ENCODE measurements around the gene CLEC2A. TPM values are rescaled to one million over a fixed set of nuclear protein-coding genes. Genes with fewer than 3 reads are reported as not detected.

The CLEC2A gene
- total and polyA plus RNA-seq, 3 donors from 2014 or later, result not detected

DNA sequence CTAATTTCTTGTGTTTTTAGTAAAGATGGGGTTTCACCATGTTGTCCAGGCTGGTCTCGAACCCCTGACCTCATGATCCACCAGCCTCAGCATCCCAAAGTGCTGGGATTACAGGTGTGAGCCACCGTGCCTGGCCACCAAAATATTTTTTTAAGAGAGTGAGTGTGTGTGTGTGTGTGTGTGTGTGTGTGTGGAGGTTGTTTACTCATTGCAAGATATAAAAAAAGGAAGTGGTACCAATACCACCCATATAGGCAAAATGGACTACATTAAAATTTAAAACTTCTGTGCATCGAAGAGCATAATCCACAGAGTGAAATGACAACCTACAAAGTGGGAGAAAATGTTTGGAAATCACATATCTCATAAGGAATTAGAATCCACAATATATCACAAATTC, 15.5 kb upstream of the CLEC2A start:
- intact Hi-C loops (cut with DNase I; ENCODE audit: low total_unique reads), result no loop called here
- WGBS, 2 donors, result 87% methylated on average over 3 of the region's 3 CpGs
- H3K9me3 ChIP-seq, result no peaks in the 10 kb centered on the region

DNA sequence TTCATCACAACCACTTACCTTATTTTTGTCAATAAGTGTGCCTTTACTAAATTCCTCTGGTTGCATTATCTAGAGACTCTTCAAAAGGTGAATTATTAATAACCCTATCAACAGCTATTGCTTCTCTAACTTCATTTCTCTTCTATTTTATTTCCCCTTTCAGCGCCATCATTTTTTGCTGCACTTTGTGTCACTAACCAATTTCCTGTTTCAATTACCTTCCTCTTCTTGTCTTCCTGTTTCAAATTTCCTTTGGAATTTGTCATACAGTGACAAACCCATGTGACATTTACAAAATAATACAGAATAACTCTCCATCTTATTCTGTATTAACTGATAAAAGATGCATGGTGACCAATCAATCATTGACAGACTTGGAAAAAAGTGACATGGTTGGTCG, 12.2 kb upstream of the CLEC2A start:
- TF ChIP-seq, protein P1, sequence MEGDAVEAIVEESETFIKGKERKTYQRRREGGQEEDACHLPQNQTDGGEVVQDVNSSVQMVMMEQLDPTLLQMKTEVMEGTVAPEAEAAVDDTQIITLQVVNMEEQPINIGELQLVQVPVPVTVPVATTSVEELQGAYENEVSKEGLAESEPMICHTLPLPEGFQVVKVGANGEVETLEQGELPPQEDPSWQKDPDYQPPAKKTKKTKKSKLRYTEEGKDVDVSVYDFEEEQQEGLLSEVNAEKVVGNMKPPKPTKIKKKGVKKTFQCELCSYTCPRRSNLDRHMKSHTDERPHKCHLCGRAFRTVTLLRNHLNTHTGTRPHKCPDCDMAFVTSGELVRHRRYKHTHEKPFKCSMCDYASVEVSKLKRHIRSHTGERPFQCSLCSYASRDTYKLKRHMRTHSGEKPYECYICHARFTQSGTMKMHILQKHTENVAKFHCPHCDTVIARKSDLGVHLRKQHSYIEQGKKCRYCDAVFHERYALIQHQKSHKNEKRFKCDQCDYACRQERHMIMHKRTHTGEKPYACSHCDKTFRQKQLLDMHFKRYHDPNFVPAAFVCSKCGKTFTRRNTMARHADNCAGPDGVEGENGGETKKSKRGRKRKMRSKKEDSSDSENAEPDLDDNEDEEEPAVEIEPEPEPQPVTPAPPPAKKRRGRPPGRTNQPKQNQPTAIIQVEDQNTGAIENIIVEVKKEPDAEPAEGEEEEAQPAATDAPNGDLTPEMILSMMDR (IDR thresholded peaks at IDR 0.05), result no peak
- no peak for TF ChIP-seq POLR2A (IDR thresholded peaks at IDR 0.05)
- no peaks in the 10 kb centered on the region for H3K9me3 ChIP-seq
- intact Hi-C loops (cut with DNase I; ENCODE audit: low total_unique reads), result no loop called here
- no peaks in the 10 kb centered on the region for H3K27me3 ChIP-seq
- no peaks in the 10 kb centered on the region for H3K36me3 ChIP-seq (ENCODE audit: low read depth, missing control alignments)
- 69 to 77% methylated on average over 2 of the region's 2 CpGs for WGBS, 2 donors
- no peak overlapping the region for H3K27ac ChIP-seq
- no peaks in the 10 kb centered on the region for H3K4me1 ChIP-seq
- no peak for DNase-seq
- no peak overlapping the region for H3K4me3 ChIP-seq

More for the DNA sequence above, 15.5 kb upstream of the CLEC2A start:
- no peaks in the 10 kb centered on the region for H3K36me3 ChIP-seq (ENCODE audit: low read depth, missing control alignments)
- H3K27ac ChIP-seq, result no peak overlapping the region
- TF ChIP-seq, protein P1 (IDR thresholded peaks at IDR 0.05), result no peak
- TF ChIP-seq POLR2A (IDR thresholded peaks at IDR 0.05), result no peak
- H3K27me3 ChIP-seq, result no peaks in the 10 kb centered on the region
- no peak overlapping the region for H3K4me3 ChIP-seq
- H3K4me1 ChIP-seq, result no peaks in the 10 kb centered on the region
- DNase-seq, result no peak

DNA sequence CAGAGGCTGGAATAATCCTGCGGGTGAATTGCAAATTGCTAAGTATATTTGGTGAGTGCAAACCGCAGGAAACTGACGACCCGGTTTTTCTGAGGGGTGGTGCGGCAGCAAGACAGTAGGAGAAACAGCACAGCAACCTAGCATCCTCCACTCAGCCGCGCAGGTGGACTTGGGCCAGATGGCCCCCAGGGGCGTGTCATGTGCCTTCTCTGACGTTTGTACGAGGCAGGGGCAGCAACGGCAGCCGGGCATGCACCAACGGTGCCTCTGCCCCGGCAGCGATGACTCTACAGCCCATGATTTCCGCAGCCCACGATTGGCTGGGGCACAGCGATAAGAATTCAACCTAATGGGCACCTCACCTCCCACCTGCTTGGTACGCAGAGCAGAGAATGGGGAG, 11.1 kb upstream of the CLEC2A start:
- DNase-seq, result no peak
- no peak for TF ChIP-seq POLR2A (IDR thresholded peaks at IDR 0.05)
- TF ChIP-seq, protein P1 (IDR thresholded peaks at IDR 0.05), result no peak
- intact Hi-C loops (cut with DNase I; ENCODE audit: low total_unique reads), result no loop called here
- no peak overlapping the region for H3K4me3 ChIP-seq
- no peaks in the 10 kb centered on the region for H3K36me3 ChIP-seq (ENCODE audit: low read depth, missing control alignments)
- H3K27ac ChIP-seq, result no peak overlapping the region
- no peaks in the 10 kb centered on the region for H3K27me3 ChIP-seq
- WGBS, 2 donors, result 37 to 51% methylated on average over 19 of the region's 19 CpGs
- no peaks in the 10 kb centered on the region for H3K4me1 ChIP-seq
- no peaks in the 10 kb centered on the region for H3K9me3 ChIP-seq

DNA sequence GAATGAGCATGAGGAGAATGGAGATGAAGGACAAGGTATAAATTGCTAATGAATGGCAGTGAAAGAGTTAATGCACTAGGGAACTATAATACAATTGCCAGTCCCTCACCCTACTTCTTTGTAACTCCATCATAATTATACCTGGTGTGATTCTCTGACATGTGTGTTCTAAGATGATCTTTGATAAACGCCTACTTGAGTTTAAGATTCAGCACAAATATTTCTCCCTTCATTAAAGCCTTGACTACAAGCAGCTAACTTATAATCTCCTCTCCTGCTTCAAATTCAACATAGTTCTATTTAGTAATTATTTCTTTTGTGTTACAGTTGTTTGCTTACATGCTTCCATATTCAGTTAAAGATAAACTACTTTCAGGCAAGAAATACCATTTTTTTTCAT, 9.7 kb upstream of the CLEC2A start:
- H3K36me3 ChIP-seq (ENCODE audit: low read depth, missing control alignments), result no peaks in the 10 kb centered on the region
- no peaks in the 10 kb centered on the region for H3K27me3 ChIP-seq
- no peak for TF ChIP-seq POLR2A (IDR thresholded peaks at IDR 0.05)
- TF ChIP-seq, protein P1 (IDR thresholded peaks at IDR 0.05), result no peak
- no peaks in the 10 kb centered on the region for H3K4me1 ChIP-seq
- no peak overlapping the region for H3K27ac ChIP-seq
- 57 to 74% methylated on average over 1 of the region's 1 CpG for WGBS, 2 donors
- H3K4me3 ChIP-seq, result no peak overlapping the region
- H3K9me3 ChIP-seq, result no peaks in the 10 kb centered on the region
- no peak for DNase-seq
- intact Hi-C loops (cut with DNase I; ENCODE audit: low total_unique reads), result no loop called here

DNA sequence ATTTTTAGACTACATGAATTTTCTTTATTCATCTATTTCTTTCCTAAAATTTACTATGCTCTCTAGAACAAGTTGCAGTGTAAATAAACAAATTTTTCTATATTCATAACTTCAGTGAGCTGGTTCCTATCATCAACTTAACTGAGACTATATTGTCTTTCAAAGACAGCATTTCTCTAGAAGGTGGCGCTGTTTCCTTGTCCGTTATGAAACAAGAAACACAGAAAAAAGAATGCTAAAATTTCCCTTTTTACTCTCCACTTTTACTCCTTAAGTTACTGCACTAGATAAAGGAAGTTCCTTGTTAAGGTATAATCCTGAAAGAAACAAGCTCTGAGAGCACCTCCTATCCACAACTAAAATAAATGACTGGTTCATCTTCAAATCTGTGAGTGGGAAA, 8.2 kb upstream of the CLEC2A start:
- Histone ChIP-seq H3K27ac (no peak overlapping the region), H3K27me3 (no peaks in the 10 kb centered on the region), H3K9me3 (no peaks in the 10 kb centered on the region), H3K36me3 (ENCODE audit: low read depth, missing control alignments) (no peaks in the 10 kb centered on the region), H3K4me3 (no peak overlapping the region), H3K4me1 (no peaks in the 10 kb centered on the region)
- intact Hi-C loops (cut with DNase I; ENCODE audit: low total_unique reads), result no loop called here
- TF ChIP-seq, protein P1 (IDR thresholded peaks at IDR 0.05), result no peak
- no peak for TF ChIP-seq POLR2A (IDR thresholded peaks at IDR 0.05)
- no peak for DNase-seq
- WGBS, 2 donors, result 34 to 36% methylated on average over 2 of the region's 2 CpGs
